GM12878 (cell line): ENCODE data around the gene MED25. TPM values are rescaled to one million over a fixed set of nuclear protein-coding genes. Genes with fewer than 3 reads are reported as not detected.
A peak's percentile ranks its signal among the peaks of the same experiment; 100 is the strongest.

Experiments
- ATAC-seq: fragments of 200-7000 bp; cut with Tn5 transposase; 3 replicates; pipeline ENCODE4 v1.9.1; 2020; ENCODE audit warnings: mild to moderate bottlenecking, moderate library complexity
- BruUV-seq: library from RNA; stranded (reverse); fragments of 400-500 nt; replicated peaks from 2 replicates; lab custom pipeline; 2021; lab: Mats Ljungman, UMichigan
- CTCF ChIA-PET: fragments of 300-600 bp; sonication (Branson Sonifier 250); formaldehyde crosslinking; extraction: SDS; loops from one replicate; lab custom pipeline; 2021; ENCODE audit warnings: inconsistent platforms; lab: Yijun Ruan, JAX
- POLR2A ChIA-PET: fragments of 350-600 bp; formaldehyde crosslinking; extraction: SDS; loops from one replicate; lab custom pipeline; 2021; ENCODE audit warnings: inconsistent platforms; lab: Charles Lee
- RAD21 ChIA-PET: fragments of 300-600 bp; sonication (Branson Sonifier 250); formaldehyde crosslinking; loops from one replicate; lab custom pipeline; 2023; ENCODE audit warnings: antibody characterized with exemption; ENCODE audit not compliant: unreplicated experiment; lab: Charles Lee
- SMC1A ChIA-PET: fragments of 300-600 bp; sonication (Branson Sonifier 250); formaldehyde crosslinking; loops from one replicate; lab custom pipeline; 2023; ENCODE audit not compliant: unreplicated experiment, uncharacterized antibody; lab: Charles Lee
- DNase-seq: peaks from one replicate; pipeline ENCODE4 v3.0.0-alpha.2; 2011; ENCODE audit warnings: low read depth, low spot score
- FAIRE-seq: peaks from 3 replicates; lab custom pipeline; 2011; peaks lifted over from hg19 to GRCh38; lab: Jason Lieb, UNC
- H2AFZ ChIP-seq: 2 replicates; pipeline ENCODE4 v1.6.0; 2011; ENCODE audit warnings: low read depth, low read length, control low read depth; ENCODE audit not compliant: control insufficient read depth
- H3K27ac ChIP-seq: 2 replicates; pipeline ENCODE4 v1.5.1; 2011; ENCODE audit warnings: control low read depth; ENCODE audit not compliant: control insufficient read depth, insufficient read depth
- H3K27me3 ChIP-seq, 2 experiments: replicated peaks in 1 of 2; 2 replicates each; pipeline versions ENCODE4 v1.6.0 to v1.6.1; 2011; ENCODE audit warnings: low read length in 1 of 2; ENCODE audit not compliant: control insufficient read depth in 2 of 2, insufficient read depth in 2 of 2
- H3K36me3 ChIP-seq, 2 experiments: 2 replicates each; pipeline ENCODE4 v1.5.1; 2011; ENCODE audit warnings: low read length in 1 of 2; ENCODE audit not compliant: control insufficient read depth in 2 of 2, insufficient read depth in 2 of 2
- H3K4me1 ChIP-seq: 2 replicates; pipeline ENCODE4 v1.6.1; 2011; ENCODE audit warnings: mild to moderate bottlenecking, low read length, moderate library complexity, mixed read lengths; ENCODE audit not compliant: control insufficient read depth, insufficient read depth
- H3K4me2 ChIP-seq: 2 replicates; pipeline ENCODE4 v1.6.0; 2011; ENCODE audit warnings: control low read depth; ENCODE audit not compliant: control insufficient read depth, insufficient read depth
- H3K4me3 ChIP-seq: fragments of 200-600 bp; sonication (generic); 2 replicates; pipeline ENCODE4 v1.5.1; 2016
- H3K79me2 ChIP-seq: 2 replicates; pipeline ENCODE4 v1.6.0; 2011; ENCODE audit warnings: low read length; ENCODE audit not compliant: control insufficient read depth, insufficient read depth
- H3K9ac ChIP-seq: 2 replicates; pipeline ENCODE4 v1.8.0; 2011; ENCODE audit warnings: low read length, control low read depth, mixed read lengths; ENCODE audit not compliant: control insufficient read depth, insufficient read depth
- H3K9me3 ChIP-seq: replicated peaks from 3 replicates; pipeline ENCODE4 v1.5.1; 2011; ENCODE audit warnings: mild to moderate bottlenecking, low read length; ENCODE audit not compliant: control insufficient read depth, insufficient read depth
- H4K20me1 ChIP-seq: 2 replicates; pipeline ENCODE4 v1.6.0; 2011; ENCODE audit not compliant: control insufficient read depth, insufficient read depth
- EGR1 ChIP-seq, 2 experiments: IDR thresholded peaks; 1 replicate in 1 of 2; 2 replicates in 1 of 2; pipeline ENCODE4 v1.6.1; 2011 to 2012; ENCODE audit warnings: low read depth in 2 of 2, low read length in 2 of 2, borderline replicate concordance in 1 of 2, mild to moderate bottlenecking in 1 of 2, moderate library complexity in 1 of 2
- MEF2B ChIP-seq: fragments of 450-650 bp; IDR thresholded peaks from 2 replicates; pipeline ENCODE4 v1.6.1; 2018; ENCODE audit warnings: mild to moderate bottlenecking, moderate library complexity; ENCODE audit not compliant: partially characterized antibody, poor library complexity, severe bottlenecking
- NFXL1 ChIP-seq: fragments of 450-650 bp; IDR thresholded peaks from 2 replicates; pipeline ENCODE4 v1.6.1; 2017; ENCODE audit warnings: antibody characterized with exemption, mild to moderate bottlenecking, borderline replicate concordance
- RAD51 ChIP-seq: fragments of 450-650 bp; IDR thresholded peaks from 2 replicates; pipeline ENCODE4 v1.6.1; 2016; ENCODE audit warnings: moderate library complexity, mild to moderate bottlenecking, inconsistent platforms
- WGBS: methylation state at CpG from one replicate; pipeline ENCODE4 v1.1.6; 2016; ENCODE audit warnings: low lambda C conversion rate; ENCODE audit not compliant: insufficient replicate concordance, insufficient coverage; ENCODE audit errors: missing lambda C conversion rate; 5-methylcytosine and 5-hydroxymethylcytosine counted together
- in situ Hi-C: fragments of 300-500 bp; cut with MboI; formaldehyde crosslinking; loops from 9 replicates; pipeline ENCODE4 v1.14.3; 2018; ENCODE audit warnings: mixed read lengths
- intact Hi-C: fragments of 100-400 bp; cut with micrococcal nuclease; formaldehyde crosslinking; loops from one replicate; pipeline ENCODE4 v1.14.2; 2022; ENCODE audit not compliant: unreplicated experiment
- polyA plus RNA-seq, 11 experiments: library from polyadenylated mRNA; depleted of rRNA in 4 of 11; unstranded in 6 of 11; stranded (reverse) in 5 of 11; fragments of >200 nt; fragmentation: Nextera tagmentation in 4 of 11; fragmentation: Illumina TruSeq in 1 of 11; extraction: Ambion mirVana in 4 of 11; extraction: Trizol in 1 of 11; gene quantifications; 1 replicate in 1 of 11; 2 replicates in 10 of 11; pipeline versions ENCODE4 v1.2.1 to v1.2.3, GENCODE V29; 2011 to 2016; ENCODE audit warnings: inconsistent platforms in 2 of 11, missing spikeins in 2 of 11, low read depth in 1 of 11
- total RNA-seq, 4 experiments: library from RNA; depleted of rRNA in 3 of 4; stranded (reverse); fragments of >200 nt in 3 of 4; fragmentation: Illumina TruSeq in 1 of 4; extraction: Trizol in 1 of 4; gene quantifications; 2 replicates each; pipeline versions ENCODE4 v1.2.1 to v1.2.3, GENCODE V29; 2013 to 2021
- TF ChIP-seq, protein P1 (sequence below): IDR thresholded peaks from 2 replicates; pipeline ENCODE4 v1.6.1; 2011; ENCODE audit warnings: mild to moderate bottlenecking, low read depth, low read length, moderate library complexity; ENCODE audit not compliant: insufficient replicate concordance
- TF ChIP-seq, protein P2 (sequence below): fragments of 450-650 bp; IDR thresholded peaks from 2 replicates; pipeline ENCODE4 v1.6.1; 2016; ENCODE audit warnings: mild to moderate bottlenecking
- TF ChIP-seq, protein P3 (sequence below): fragments of 450-650 bp; IDR thresholded peaks from 2 replicates; pipeline ENCODE4 v1.6.1; 2014; ENCODE audit warnings: mild to moderate bottlenecking

The MED25 gene
- total and polyA plus RNA-seq, 10 of the 15 experiments (the other 5 are each of a cell fraction or from before 2014, with no cell fraction given) = 3.5 to 53.9 (median 17.1) TPM

- TF ChIP-seq, protein P1, sequence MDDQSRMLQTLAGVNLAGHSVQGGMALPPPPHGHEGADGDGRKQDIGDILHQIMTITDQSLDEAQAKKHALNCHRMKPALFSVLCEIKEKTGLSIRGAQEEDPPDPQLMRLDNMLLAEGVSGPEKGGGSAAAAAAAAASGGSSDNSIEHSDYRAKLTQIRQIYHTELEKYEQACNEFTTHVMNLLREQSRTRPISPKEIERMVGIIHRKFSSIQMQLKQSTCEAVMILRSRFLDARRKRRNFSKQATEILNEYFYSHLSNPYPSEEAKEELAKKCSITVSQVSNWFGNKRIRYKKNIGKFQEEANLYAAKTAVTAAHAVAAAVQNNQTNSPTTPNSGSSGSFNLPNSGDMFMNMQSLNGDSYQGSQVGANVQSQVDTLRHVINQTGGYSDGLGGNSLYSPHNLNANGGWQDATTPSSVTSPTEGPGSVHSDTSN = peak; percentile 14
Measured at GRCh38 chr19:49851456-49852259, 33.6 kb downstream of the MED25 start (continued).

GRCh38 chr19:49852631-49853126, 34.6 kb downstream of the MED25 start:
- intact Hi-C loops (no loop called here), in situ Hi-C loops (no loop called here)
- CTCF ChIA-PET = interaction anchor here (1.4 to 1.6 kb wide), 2 partner anchors 10 to 13 kb away, joined by 3 to 6 read pairs; no protein-coding TSS in a partner anchor
- Histone ChIP-seq H3K27me3 (no peaks in the 10 kb centered on the region), H3K4me2 (peak overlapping the region; percentile 94), H2AFZ (no peak overlapping the region), H3K4me1 (peaks cover 26% of the 10 kb centered on the region), H3K27ac (no peak overlapping the region), H3K9me3 (peaks cover 5% of the 10 kb centered on the region; the same call in 2 of the 3 replicates), H3K79me2 (peaks cover 6% of the 10 kb centered on the region), H4K20me1 (no peaks in the 10 kb centered on the region), H3K36me3 (peaks cover 0 to 6% of the 10 kb centered on the region in 2 experiments; a peak in 2 of 4 replicates)
- POLR2A ChIA-PET = interaction anchor here (0.6 to 1.3 kb wide), 2 partner anchors 17 to 74 kb away, joined by 3 read pairs; no protein-coding TSS in a partner anchor
- SMC1A ChIA-PET = interaction anchor here (1.1 to 1.2 kb wide), 2 partner anchors 13 to 86 kb away, joined by 3 to 5 read pairs; no protein-coding TSS in a partner anchor
- ATAC-seq = no peak
- RAD21 ChIA-PET = no interaction called here
- BruUV-seq = TSS peak; percentile 70
- TF ChIP-seq RAD51 (no peak), EGR1 (IDR thresholded peaks at IDR 0.05; ENCODE audit: borderline replicate concordance in 1 of 2, low read depth in 2 of 2, low read length in 2 of 2) (peak in 1 of 2 experiments; percentile 74; a peak in 2 of 3 replicates), MEF2B (no peak), NFXL1 (no peak)
- TF ChIP-seq, protein P2, sequence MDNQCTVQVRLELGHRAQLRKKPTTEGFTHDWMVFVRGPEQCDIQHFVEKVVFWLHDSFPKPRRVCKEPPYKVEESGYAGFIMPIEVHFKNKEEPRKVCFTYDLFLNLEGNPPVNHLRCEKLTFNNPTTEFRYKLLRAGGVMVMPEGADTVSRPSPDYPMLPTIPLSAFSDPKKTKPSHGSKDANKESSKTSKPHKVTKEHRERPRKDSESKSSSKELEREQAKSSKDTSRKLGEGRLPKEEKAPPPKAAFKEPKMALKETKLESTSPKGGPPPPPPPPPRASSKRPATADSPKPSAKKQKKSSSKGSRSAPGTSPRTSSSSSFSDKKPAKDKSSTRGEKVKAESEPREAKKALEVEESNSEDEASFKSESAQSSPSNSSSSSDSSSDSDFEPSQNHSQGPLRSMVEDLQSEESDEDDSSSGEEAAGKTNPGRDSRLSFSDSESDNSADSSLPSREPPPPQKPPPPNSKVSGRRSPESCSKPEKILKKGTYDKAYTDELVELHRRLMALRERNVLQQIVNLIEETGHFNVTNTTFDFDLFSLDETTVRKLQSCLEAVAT = 0 out of 2 replicates have a peak, but pooled peaks have one; percentile 32
- TF ChIP-seq, protein P3, sequence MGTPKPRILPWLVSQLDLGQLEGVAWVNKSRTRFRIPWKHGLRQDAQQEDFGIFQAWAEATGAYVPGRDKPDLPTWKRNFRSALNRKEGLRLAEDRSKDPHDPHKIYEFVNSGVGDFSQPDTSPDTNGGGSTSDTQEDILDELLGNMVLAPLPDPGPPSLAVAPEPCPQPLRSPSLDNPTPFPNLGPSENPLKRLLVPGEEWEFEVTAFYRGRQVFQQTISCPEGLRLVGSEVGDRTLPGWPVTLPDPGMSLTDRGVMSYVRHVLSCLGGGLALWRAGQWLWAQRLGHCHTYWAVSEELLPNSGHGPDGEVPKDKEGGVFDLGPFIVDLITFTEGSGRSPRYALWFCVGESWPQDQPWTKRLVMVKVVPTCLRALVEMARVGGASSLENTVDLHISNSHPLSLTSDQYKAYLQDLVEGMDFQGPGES = no peak
- TF ChIP-seq, all 136 proteins: peak for 2
- Histone ChIP-seq H3K9ac (no peak overlapping the region), H3K4me3 (peak overlapping the region; percentile 71; the same call in 1 of the 2 replicates)
- FAIRE-seq = no peak
- no peak for DNase-seq
- WGBS = 67% methylated on average over 14 of the region's 14 CpGs
